NB4 (cell line): Measurements from ENCODE around the gene CREBRF.
"Not testable (repeated sequence)": the region's sequence is repeated elsewhere in the genome, so short reads cannot be mapped to it uniquely, and the experiment has no call there.

Experiments used
- DNase-seq: peaks from one replicate; pipeline ENCODE4 v3.0.0; 2010; ENCODE audit warnings: low read depth
- H3K4me3 ChIP-seq: one replicate; pipeline ENCODE4 v1.5.1; 2011; ENCODE audit warnings: mild to moderate bottlenecking, low read depth, low read length, moderate library complexity
- CTCF ChIP-seq: IDR thresholded peaks from one replicate; pipeline ENCODE4 v1.5.1; 2012; ENCODE audit warnings: low read depth, low read length
- MYC ChIP-seq: IDR thresholded peaks from 2 replicates; pipeline ENCODE4 v1.6.1; 2011; ENCODE audit warnings: low read depth, low read length
- POLR2A ChIP-seq: IDR thresholded peaks from 2 replicates; pipeline ENCODE4 v1.6.1; 2011; ENCODE audit warnings: mild to moderate bottlenecking; ENCODE audit not compliant: insufficient read length; ENCODE audit errors: extremely low read depth
- TF ChIP-seq, protein P1 (sequence below): IDR thresholded peaks from 2 replicates; pipeline ENCODE4 v1.6.1; 2011; ENCODE audit warnings: low read depth, low read length

CREBRF gene

DNA sequence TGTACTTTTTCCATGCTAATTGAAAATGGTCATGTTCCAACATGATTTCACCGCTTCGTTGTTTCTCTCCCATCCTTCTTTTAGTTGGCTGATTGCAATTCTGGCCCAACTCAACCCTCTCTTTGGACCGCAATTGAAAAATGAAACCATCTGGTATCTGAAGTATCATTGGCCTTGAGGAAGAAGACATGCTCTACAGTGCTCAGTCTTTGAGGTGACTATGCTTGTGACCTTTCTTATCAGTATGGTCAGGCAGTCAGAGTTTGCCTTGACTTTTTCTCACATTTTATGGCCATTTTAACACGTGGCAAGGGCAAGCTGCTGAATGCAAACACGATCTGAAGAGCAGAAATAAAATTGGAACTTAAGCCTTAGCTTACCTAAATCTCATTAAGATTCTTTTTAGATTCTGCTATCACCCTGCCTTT lies 36.0 kb upstream of the CREBRF start:
- TF ChIP-seq MYC (no peak), CTCF (no peak)
- DNase-seq = no peak
- H3K4me3 ChIP-seq = no peak overlapping the region

DNA sequence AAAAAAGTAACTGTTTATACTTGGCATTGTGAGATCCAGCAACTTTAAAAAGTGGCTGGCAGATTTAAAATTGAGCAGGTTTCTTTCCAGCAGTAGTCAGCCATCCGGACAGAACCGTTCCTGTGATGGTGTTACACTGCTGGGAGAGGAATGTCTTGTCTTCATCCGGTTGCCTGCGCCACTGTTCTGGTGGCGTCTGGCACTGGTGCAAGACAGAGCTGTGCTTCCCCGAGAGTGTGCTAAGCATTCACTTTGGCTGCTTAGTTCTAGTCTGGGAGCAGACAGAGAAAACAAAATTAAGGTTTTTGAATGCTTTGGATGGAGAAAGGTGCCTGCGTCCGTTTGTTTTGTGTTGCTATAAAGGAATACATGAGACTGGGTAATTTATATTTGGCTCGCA lies 35.5 kb upstream of the CREBRF start:
- H3K4me3 ChIP-seq = no peak overlapping the region
- no peak for DNase-seq
- no peak for TF ChIP-seq MYC
- no peak for TF ChIP-seq POLR2A
- TF ChIP-seq, protein P1, sequence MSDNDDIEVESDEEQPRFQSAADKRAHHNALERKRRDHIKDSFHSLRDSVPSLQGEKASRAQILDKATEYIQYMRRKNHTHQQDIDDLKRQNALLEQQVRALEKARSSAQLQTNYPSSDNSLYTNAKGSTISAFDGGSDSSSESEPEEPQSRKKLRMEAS = no peak
- TF ChIP-seq CTCF = no peak

- TF ChIP-seq, protein P1 = no peak
- no peak for TF ChIP-seq POLR2A
- no peak for TF ChIP-seq CTCF
- no peak for TF ChIP-seq MYC
- DNase-seq = no peak
- no peak overlapping the region for H3K4me3 ChIP-seq
Observed at GRCh38 chr5:173025651-173026050, 30.5 kb upstream of the CREBRF start.

- no peak for DNase-seq
- TF ChIP-seq POLR2A (no peak), CTCF (no peak), MYC (no peak)
- TF ChIP-seq, protein P1 = no peak
- no peak overlapping the region for H3K4me3 ChIP-seq
Observed at GRCh38 chr5:173027905-173028304, 28.2 kb upstream of the CREBRF start.

- no peak for TF ChIP-seq MYC
- no peak for TF ChIP-seq CTCF
- no peak for TF ChIP-seq POLR2A
- TF ChIP-seq, protein P1 = no peak
- no peak overlapping the region for H3K4me3 ChIP-seq
- no peak for DNase-seq
Observed at GRCh38 chr5:173028811-173029327, 27.3 kb upstream of the CREBRF start.

- no peak for DNase-seq
- H3K4me3 ChIP-seq = no peak overlapping the region
- TF ChIP-seq, protein P1 = no peak
- TF ChIP-seq POLR2A = no peak
- TF ChIP-seq CTCF = no peak
- TF ChIP-seq MYC = no peak
Observed at GRCh38 chr5:173029499-173029921, 26.6 kb upstream of the CREBRF start.

DNA sequence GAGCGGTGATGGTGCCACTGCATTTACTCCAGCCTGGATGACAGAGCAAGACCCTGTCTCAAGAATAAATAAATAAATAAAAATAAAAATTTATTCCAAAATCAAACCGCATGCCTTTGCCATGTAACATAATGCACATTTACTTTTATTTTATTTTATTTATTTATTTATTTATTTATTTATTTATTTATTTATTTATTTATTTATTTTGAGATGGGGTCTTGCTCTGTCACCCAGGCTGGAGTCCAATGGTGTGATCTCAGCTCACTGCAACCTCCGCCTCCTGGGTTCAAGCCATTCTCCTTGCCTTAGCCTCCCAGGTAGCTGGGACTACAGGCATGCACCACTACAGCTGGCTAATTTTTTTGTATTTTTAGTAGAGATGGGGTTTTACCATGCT lies 24.1 kb upstream of the CREBRF start:
- H3K4me3 ChIP-seq, DNase-seq: not testable (repeated sequence)
